ENCODE data around the gene HACD4.

Gene HACD4

GRCh38 chr9:20962536-20963225 is 68.8 kb downstream of the HACD4 start:
- no peak for DNase-seq

- DNase-seq, result no peak
Measured at GRCh38 chr9:20950707-20951106, 80.7 kb downstream of the HACD4 start.
